ENCODE data around the gene ZBTB20. TPM values are rescaled to one million over a fixed set of nuclear protein-coding genes. Genes with fewer than 3 reads are reported as not detected.

ZBTB20 gene
- total and polyA plus RNA-seq, 4 donors = 3.1 to 57.4 (median 29.3) TPM

GRCh38 chr3:114332342-114333179, 814.5 kb downstream of the ZBTB20 start:
- Histone ChIP-seq H3K4me3 (ENCODE audit: low read depth, low read length) (no peak overlapping the region), H3K36me3 (ENCODE audit: control insufficient read depth, insufficient read depth, low read length) (peaks cover 4% of the 10 kb centered on the region), H3K27me3 (ENCODE audit: control insufficient read depth, insufficient read depth, low read length) (no peaks in the 10 kb centered on the region), H3K4me1 (ENCODE audit: control insufficient read depth, insufficient read depth, low read length) (peaks cover 3% of the 10 kb centered on the region), H3K9me3 (ENCODE audit: control insufficient read depth, insufficient read depth, low read length) (no peaks in the 10 kb centered on the region), H3K27ac (ENCODE audit: low read depth, low read length) (peak overlapping the region; percentile 27)
- DNase-seq (ENCODE audit: low read depth in 4 of 6, low spot score in 6 of 6) = no peak
- WGBS (ENCODE audit: insufficient coverage) = 100% methylated on average over 1 of the region's 5 CpGs

- WGBS (ENCODE audit: insufficient coverage) = no CpG with 5 or more reads among the region's 3 CpGs
- no peak overlapping the region for H3K4me3 ChIP-seq (ENCODE audit: low read depth, low read length)
- H3K9me3 ChIP-seq (ENCODE audit: control insufficient read depth, insufficient read depth, low read length) = no peaks in the 10 kb centered on the region
- H3K27me3 ChIP-seq (ENCODE audit: control insufficient read depth, insufficient read depth, low read length) = no peaks in the 10 kb centered on the region
- H3K27ac ChIP-seq (ENCODE audit: low read depth, low read length) = no peak overlapping the region
- H3K4me1 ChIP-seq (ENCODE audit: control insufficient read depth, insufficient read depth, low read length) = peaks cover 3% of the 10 kb centered on the region
- peaks cover 4% of the 10 kb centered on the region for H3K36me3 ChIP-seq (ENCODE audit: control insufficient read depth, insufficient read depth, low read length)
- DNase-seq (ENCODE audit: low read depth in 4 of 6, low spot score in 6 of 6) = no peak
Measured at GRCh38 chr3:114331710-114332109, 815.4 kb downstream of the ZBTB20 start.

DNA sequence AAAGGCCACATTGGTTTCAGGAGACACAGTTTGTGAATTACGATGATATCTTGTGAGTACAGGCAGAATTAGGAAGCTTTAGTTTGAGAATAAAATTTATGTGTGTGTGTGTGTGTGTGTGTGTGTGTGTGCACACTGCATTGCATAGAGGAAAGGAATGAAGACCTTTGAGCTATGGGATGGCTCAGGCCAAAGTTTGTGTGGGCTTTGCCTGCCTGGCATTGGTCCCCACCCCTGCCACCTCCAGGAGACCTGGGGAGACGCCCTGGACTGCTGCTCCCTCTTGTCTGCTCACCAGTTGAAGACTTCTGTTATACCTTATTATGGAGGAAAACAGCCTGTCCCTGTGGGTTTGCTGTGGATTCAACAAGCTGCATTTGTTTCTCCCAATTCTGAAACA, 816.1 kb downstream of the ZBTB20 start:
- 100% methylated on average over 1 of the region's 2 CpGs for WGBS (ENCODE audit: insufficient coverage)
- no peak overlapping the region for H3K27ac ChIP-seq (ENCODE audit: low read depth, low read length)
- DNase-seq (ENCODE audit: low read depth in 4 of 6, low spot score in 6 of 6) = no peak

GRCh38 chr3:114329823-114330222, 817.3 kb downstream of the ZBTB20 start:
- no peak for DNase-seq (ENCODE audit: low read depth in 4 of 6, low spot score in 6 of 6)
- Histone ChIP-seq H3K4me3 (ENCODE audit: low read depth, low read length) (no peak overlapping the region), H3K27ac (ENCODE audit: low read depth, low read length) (no peak overlapping the region), H3K36me3 (ENCODE audit: control insufficient read depth, insufficient read depth, low read length) (peaks cover 4% of the 10 kb centered on the region), H3K4me1 (ENCODE audit: control insufficient read depth, insufficient read depth, low read length) (peaks cover 3% of the 10 kb centered on the region), H3K9me3 (ENCODE audit: control insufficient read depth, insufficient read depth, low read length) (no peaks in the 10 kb centered on the region), H3K27me3 (ENCODE audit: control insufficient read depth, insufficient read depth, low read length) (no peaks in the 10 kb centered on the region)
- no CpG with 5 or more reads among the region's 2 CpGs for WGBS (ENCODE audit: insufficient coverage)

More for the DNA sequence above, 816.1 kb downstream of the ZBTB20 start:
- no peaks in the 10 kb centered on the region for H3K27me3 ChIP-seq (ENCODE audit: control insufficient read depth, insufficient read depth, low read length)
- no peaks in the 10 kb centered on the region for H3K9me3 ChIP-seq (ENCODE audit: control insufficient read depth, insufficient read depth, low read length)
- peaks cover 3% of the 10 kb centered on the region for H3K4me1 ChIP-seq (ENCODE audit: control insufficient read depth, insufficient read depth, low read length)
- H3K4me3 ChIP-seq (ENCODE audit: low read depth, low read length) = no peak overlapping the region
- H3K36me3 ChIP-seq (ENCODE audit: control insufficient read depth, insufficient read depth, low read length) = peaks cover 4% of the 10 kb centered on the region

DNA sequence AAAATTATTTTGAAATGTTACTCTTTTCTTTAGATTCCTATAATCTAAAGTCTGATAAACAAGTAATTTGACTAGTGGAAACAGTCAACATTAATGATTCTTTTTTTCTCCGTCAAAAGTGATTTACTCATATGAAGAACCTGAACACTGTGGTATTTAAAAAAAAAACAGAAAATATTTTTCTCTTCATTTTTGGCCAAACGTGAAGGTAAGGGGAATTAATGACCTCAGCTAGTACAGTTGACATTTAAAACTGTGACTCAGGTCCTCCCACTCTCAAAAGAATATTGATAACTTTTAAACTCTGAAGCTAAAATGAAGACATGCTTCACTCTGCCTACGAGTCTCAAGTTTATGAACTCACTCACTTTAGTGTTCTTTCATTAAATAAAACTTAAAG, 818.7 kb downstream of the ZBTB20 start:
- no peak for DNase-seq (ENCODE audit: low read depth in 4 of 6, low spot score in 6 of 6)
- Histone ChIP-seq H3K4me1 (ENCODE audit: control insufficient read depth, insufficient read depth, low read length) (no peaks in the 10 kb centered on the region), H3K4me3 (ENCODE audit: low read depth, low read length) (no peak overlapping the region), H3K9me3 (ENCODE audit: control insufficient read depth, insufficient read depth, low read length) (no peaks in the 10 kb centered on the region), H3K27ac (ENCODE audit: low read depth, low read length) (no peak overlapping the region), H3K27me3 (ENCODE audit: control insufficient read depth, insufficient read depth, low read length) (no peaks in the 10 kb centered on the region), H3K36me3 (ENCODE audit: control insufficient read depth, insufficient read depth, low read length) (peaks cover 4% of the 10 kb centered on the region)
- WGBS (ENCODE audit: insufficient coverage) = no CpG with 5 or more reads among the region's 3 CpGs

GRCh38 chr3:114327665-114328064, 819.4 kb downstream of the ZBTB20 start:
- Histone ChIP-seq H3K36me3 (ENCODE audit: control insufficient read depth, insufficient read depth, low read length) (peaks cover 4% of the 10 kb centered on the region), H3K4me3 (ENCODE audit: low read depth, low read length) (no peak overlapping the region), H3K4me1 (ENCODE audit: control insufficient read depth, insufficient read depth, low read length) (no peaks in the 10 kb centered on the region), H3K27ac (ENCODE audit: low read depth, low read length) (no peak overlapping the region), H3K9me3 (ENCODE audit: control insufficient read depth, insufficient read depth, low read length) (no peaks in the 10 kb centered on the region), H3K27me3 (ENCODE audit: control insufficient read depth, insufficient read depth, low read length) (no peaks in the 10 kb centered on the region)
- 80% methylated on average over 1 of the region's 4 CpGs for WGBS (ENCODE audit: insufficient coverage)
- DNase-seq (ENCODE audit: low read depth in 4 of 6, low spot score in 6 of 6) = no peak

GRCh38 chr3:114323546-114324254, 823.4 kb downstream of the ZBTB20 start:
- Histone ChIP-seq H3K27me3 (ENCODE audit: control insufficient read depth, insufficient read depth, low read length) (no peaks in the 10 kb centered on the region), H3K9me3 (ENCODE audit: control insufficient read depth, insufficient read depth, low read length) (no peaks in the 10 kb centered on the region), H3K36me3 (ENCODE audit: control insufficient read depth, insufficient read depth, low read length) (no peaks in the 10 kb centered on the region), H3K27ac (ENCODE audit: low read depth, low read length) (no peak overlapping the region), H3K4me1 (ENCODE audit: control insufficient read depth, insufficient read depth, low read length) (no peaks in the 10 kb centered on the region), H3K4me3 (ENCODE audit: low read depth, low read length) (no peak overlapping the region)
- DNase-seq (ENCODE audit: low read depth in 4 of 6, low spot score in 6 of 6) = no peak
- 100% methylated on average over 2 of the region's 3 CpGs for WGBS (ENCODE audit: insufficient coverage)

DNA sequence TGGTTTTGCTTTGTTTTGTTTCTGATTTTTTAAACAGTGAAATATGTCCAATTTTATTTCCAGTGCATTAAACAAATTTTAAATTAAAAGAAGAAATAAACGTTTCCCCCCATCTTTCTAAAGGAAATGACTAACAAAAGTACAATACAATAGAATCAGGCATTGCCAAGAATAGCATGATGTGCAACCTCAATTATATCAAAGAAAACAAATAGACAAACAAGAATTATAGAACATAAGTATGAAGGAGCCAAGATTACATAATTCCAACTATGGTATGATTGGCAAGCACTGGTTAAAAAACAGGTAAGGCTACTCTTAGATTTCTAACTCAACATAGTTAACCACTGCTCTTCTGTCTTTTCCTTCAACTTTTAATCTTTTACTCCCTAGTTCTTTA, 826.8 kb downstream of the ZBTB20 start:
- no peaks in the 10 kb centered on the region for H3K36me3 ChIP-seq (ENCODE audit: control insufficient read depth, insufficient read depth, low read length)
- no peaks in the 10 kb centered on the region for H3K27me3 ChIP-seq (ENCODE audit: control insufficient read depth, insufficient read depth, low read length)
- no peaks in the 10 kb centered on the region for H3K9me3 ChIP-seq (ENCODE audit: control insufficient read depth, insufficient read depth, low read length)
- no peak overlapping the region for H3K4me3 ChIP-seq (ENCODE audit: low read depth, low read length)
- no peaks in the 10 kb centered on the region for H3K4me1 ChIP-seq (ENCODE audit: control insufficient read depth, insufficient read depth, low read length)
- no peak for DNase-seq (ENCODE audit: low read depth in 4 of 6, low spot score in 6 of 6)
- WGBS (ENCODE audit: insufficient coverage) = no CpG with 5 or more reads among the region's 1 CpG
- H3K27ac ChIP-seq (ENCODE audit: low read depth, low read length) = no peak overlapping the region

- H3K4me1 ChIP-seq (ENCODE audit: control insufficient read depth, insufficient read depth, low read length) = no peaks in the 10 kb centered on the region
- no peak overlapping the region for H3K27ac ChIP-seq (ENCODE audit: low read depth, low read length)
- H3K36me3 ChIP-seq (ENCODE audit: control insufficient read depth, insufficient read depth, low read length) = no peaks in the 10 kb centered on the region
- no peak for DNase-seq (ENCODE audit: low read depth in 4 of 6, low spot score in 6 of 6)
- no peaks in the 10 kb centered on the region for H3K27me3 ChIP-seq (ENCODE audit: control insufficient read depth, insufficient read depth, low read length)
- H3K9me3 ChIP-seq (ENCODE audit: control insufficient read depth, insufficient read depth, low read length) = no peaks in the 10 kb centered on the region
- no peak overlapping the region for H3K4me3 ChIP-seq (ENCODE audit: low read depth, low read length)
- no CpG with 5 or more reads among the region's 4 CpGs for WGBS (ENCODE audit: insufficient coverage)
Measured at GRCh38 chr3:114319453-114319852, 827.6 kb downstream of the ZBTB20 start.

GRCh38 chr3:114318295-114318694, 828.8 kb downstream of the ZBTB20 start:
- no peak for DNase-seq (ENCODE audit: low read depth in 4 of 6, low spot score in 6 of 6)
- H3K4me3 ChIP-seq (ENCODE audit: low read depth, low read length) = no peak overlapping the region
- no peak overlapping the region for H3K27ac ChIP-seq (ENCODE audit: low read depth, low read length)
- no peaks in the 10 kb centered on the region for H3K4me1 ChIP-seq (ENCODE audit: control insufficient read depth, insufficient read depth, low read length)
- no peaks in the 10 kb centered on the region for H3K9me3 ChIP-seq (ENCODE audit: control insufficient read depth, insufficient read depth, low read length)
- WGBS (ENCODE audit: insufficient coverage) = 92% methylated on average over 2 of the region's 5 CpGs
- H3K36me3 ChIP-seq (ENCODE audit: control insufficient read depth, insufficient read depth, low read length) = no peaks in the 10 kb centered on the region
- H3K27me3 ChIP-seq (ENCODE audit: control insufficient read depth, insufficient read depth, low read length) = no peaks in the 10 kb centered on the region

All from spinal cord (tissue), 10 donors.